ENCODE measurements around the gene TMEM269.
A peak's percentile ranks its signal among the peaks of the same experiment; 100 is the strongest.

The TMEM269 gene

GRCh38 chr1:42815941-42816584, 31.3 kb downstream of the TMEM269 start:
- H3K36me3 Mint-ChIP-seq (ENCODE audit: low read depth) = peaks cover 4% of the 10 kb centered on the region
- peak overlapping the region; percentile 81 for H3K4me3 Mint-ChIP-seq
- DNase-seq = peak; percentile 13
- H3K27me3 Mint-ChIP-seq = no peaks in the 10 kb centered on the region
- peak overlapping the region; percentile 79 for H3K27ac Mint-ChIP-seq
- H3K9me3 Mint-ChIP-seq = no peaks in the 10 kb centered on the region
- peak; percentile 9 for ATAC-seq
- peaks cover 19% of the 10 kb centered on the region for H3K4me1 Mint-ChIP-seq

GRCh38 chr1:42816585-42817439, 32.0 kb downstream of the TMEM269 start, which contains the start of the genes ERMAP and SVBP:
Gene ERMAP (plus strand): TSS chr1:42817122. CDS start chr1:42830449, 13,327 bp downstream.
Gene SVBP (minus strand): TSS chr1:42817397. CDS start chr1:42816544, 853 bp downstream.
- Mint-ChIP-seq H3K4me3 (peak within 1 kb of the TSS; percentile 81), H3K36me3 (ENCODE audit: low read depth) (peaks cover 4% of the 10 kb centered on the region), H3K27ac (peak within 1 kb of the TSS; percentile 79), H3K9me3 (no peaks in the 10 kb centered on the region), H3K27me3 (no peaks in the 10 kb centered on the region), H3K4me1 (peaks cover 19% of the 10 kb centered on the region)
- ATAC-seq = peak; percentile 89
- peak; percentile 96 for DNase-seq

- peaks cover 19% of the 10 kb centered on the region for H3K4me1 Mint-ChIP-seq
- H3K9me3 Mint-ChIP-seq = no peaks in the 10 kb centered on the region
- no peak for ATAC-seq
- H3K27ac Mint-ChIP-seq = peak overlapping the region; percentile 79
- peak overlapping the region; percentile 81 for H3K4me3 Mint-ChIP-seq
- peaks cover 4% of the 10 kb centered on the region for H3K36me3 Mint-ChIP-seq (ENCODE audit: low read depth)
- H3K27me3 Mint-ChIP-seq = no peaks in the 10 kb centered on the region
- no peak for DNase-seq
These were observed 32.6 kb downstream of the TMEM269 start for GRCh38 chr1:42817440-42817767.

- peaks cover 4% of the 10 kb centered on the region for H3K36me3 Mint-ChIP-seq (ENCODE audit: low read depth)
- H3K9me3 Mint-ChIP-seq = no peaks in the 10 kb centered on the region
- no peak overlapping the region for H3K27ac Mint-ChIP-seq
- no peaks in the 10 kb centered on the region for H3K27me3 Mint-ChIP-seq
- ATAC-seq (no peak), DNase-seq (no peak)
- H3K4me3 Mint-ChIP-seq = peak overlapping the region; percentile 81
- H3K4me1 Mint-ChIP-seq = peaks cover 24% of the 10 kb centered on the region
These were observed 33.2 kb downstream of the TMEM269 start for GRCh38 chr1:42817976-42818375.

GRCh38 chr1:42820813-42821212, 36.0 kb downstream of the TMEM269 start:
- DNase-seq (no peak), ATAC-seq (no peak)
- Mint-ChIP-seq H3K4me3 (no peak overlapping the region), H3K36me3 (ENCODE audit: low read depth) (peaks cover 4% of the 10 kb centered on the region), H3K4me1 (peaks cover 27% of the 10 kb centered on the region), H3K9me3 (no peaks in the 10 kb centered on the region), H3K27ac (no peak overlapping the region), H3K27me3 (no peaks in the 10 kb centered on the region)

- ATAC-seq (no peak), DNase-seq (no peak)
- H3K4me1 Mint-ChIP-seq = peaks cover 18% of the 10 kb centered on the region
- no peak overlapping the region for H3K4me3 Mint-ChIP-seq
- no peaks in the 10 kb centered on the region for H3K27me3 Mint-ChIP-seq
- no peaks in the 10 kb centered on the region for H3K9me3 Mint-ChIP-seq
- no peak overlapping the region for H3K27ac Mint-ChIP-seq
- no peaks in the 10 kb centered on the region for H3K36me3 Mint-ChIP-seq (ENCODE audit: low read depth)
These were observed 36.9 kb downstream of the TMEM269 start for GRCh38 chr1:42821690-42822089.

- Mint-ChIP-seq H3K27me3 (no peaks in the 10 kb centered on the region), H3K4me3 (no peak overlapping the region), H3K9me3 (no peaks in the 10 kb centered on the region), H3K4me1 (peaks cover 12% of the 10 kb centered on the region), H3K36me3 (ENCODE audit: low read depth) (no peaks in the 10 kb centered on the region), H3K27ac (no peak overlapping the region)
- no peak for ATAC-seq
- no peak for DNase-seq
These were observed 38.1 kb downstream of the TMEM269 start for GRCh38 chr1:42822800-42823392.

GRCh38 chr1:42824481-42825035, 39.8 kb downstream of the TMEM269 start:
- Mint-ChIP-seq H3K36me3 (ENCODE audit: low read depth) (no peaks in the 10 kb centered on the region), H3K27ac (no peak overlapping the region), H3K27me3 (no peaks in the 10 kb centered on the region), H3K4me3 (no peak overlapping the region), H3K4me1 (peaks cover 9% of the 10 kb centered on the region), H3K9me3 (no peaks in the 10 kb centered on the region)
- DNase-seq = no peak
- ATAC-seq = no peak

- ATAC-seq = no peak
- Mint-ChIP-seq H3K36me3 (ENCODE audit: low read depth) (no peaks in the 10 kb centered on the region), H3K9me3 (no peaks in the 10 kb centered on the region), H3K27me3 (no peaks in the 10 kb centered on the region), H3K4me1 (peaks cover 9% of the 10 kb centered on the region), H3K4me3 (no peak overlapping the region), H3K27ac (no peak overlapping the region)
- DNase-seq = no peak
These were observed 40.5 kb downstream of the TMEM269 start for GRCh38 chr1:42825036-42825851.

GRCh38 chr1:42830631-42831030, 45.8 kb downstream of the TMEM269 start:
- no peaks in the 10 kb centered on the region for H3K9me3 Mint-ChIP-seq
- H3K36me3 Mint-ChIP-seq (ENCODE audit: low read depth) = peaks cover 3% of the 10 kb centered on the region
- DNase-seq (no peak), ATAC-seq (no peak)
- H3K27ac Mint-ChIP-seq = no peak overlapping the region
- no peak overlapping the region for H3K4me3 Mint-ChIP-seq
- no peaks in the 10 kb centered on the region for H3K4me1 Mint-ChIP-seq
- no peaks in the 10 kb centered on the region for H3K27me3 Mint-ChIP-seq

- H3K4me3 Mint-ChIP-seq = no peak overlapping the region
- H3K4me1 Mint-ChIP-seq = no peaks in the 10 kb centered on the region
These were observed 46.5 kb downstream of the TMEM269 start for GRCh38 chr1:42831273-42831672.

GRCh38 chr1:42832641-42833240, 48.0 kb downstream of the TMEM269 start:
- no peaks in the 10 kb centered on the region for H3K27me3 Mint-ChIP-seq
- no peaks in the 10 kb centered on the region for H3K9me3 Mint-ChIP-seq
- H3K36me3 Mint-ChIP-seq (ENCODE audit: low read depth) = peaks cover 6% of the 10 kb centered on the region
- ATAC-seq = no peak
- DNase-seq = no peak
- H3K4me3 Mint-ChIP-seq = no peak overlapping the region
- no peak overlapping the region for H3K27ac Mint-ChIP-seq
- no peaks in the 10 kb centered on the region for H3K4me1 Mint-ChIP-seq

More at GRCh38 chr1:42831273-42831672, 46.5 kb downstream of the TMEM269 start:
- peaks cover 5% of the 10 kb centered on the region for H3K36me3 Mint-ChIP-seq (ENCODE audit: low read depth)
- H3K27me3 Mint-ChIP-seq = no peaks in the 10 kb centered on the region
- DNase-seq = no peak
- H3K27ac Mint-ChIP-seq = no peak overlapping the region
- no peaks in the 10 kb centered on the region for H3K9me3 Mint-ChIP-seq
- no peak for ATAC-seq

- no peaks in the 10 kb centered on the region for H3K27me3 Mint-ChIP-seq
- no peaks in the 10 kb centered on the region for H3K4me1 Mint-ChIP-seq
- H3K9me3 Mint-ChIP-seq = no peaks in the 10 kb centered on the region
- no peak overlapping the region for H3K4me3 Mint-ChIP-seq
- DNase-seq (no peak), ATAC-seq (no peak)
- H3K27ac Mint-ChIP-seq = no peak overlapping the region
- peaks cover 6% of the 10 kb centered on the region for H3K36me3 Mint-ChIP-seq (ENCODE audit: low read depth)
These were observed 49.2 kb downstream of the TMEM269 start for GRCh38 chr1:42833981-42834380.

- DNase-seq (no peak), ATAC-seq (no peak)
- Mint-ChIP-seq H3K4me1 (no peaks in the 10 kb centered on the region), H3K36me3 (ENCODE audit: low read depth) (peaks cover 6% of the 10 kb centered on the region), H3K27ac (no peak overlapping the region), H3K9me3 (no peaks in the 10 kb centered on the region), H3K27me3 (no peaks in the 10 kb centered on the region), H3K4me3 (no peak overlapping the region)
These were observed 50.0 kb downstream of the TMEM269 start for GRCh38 chr1:42834803-42835202.
